ENCODE results near the gene MAST4. TPM values are rescaled to one million over a fixed set of nuclear protein-coding genes. Genes with fewer than 3 reads are reported as not detected.

The MAST4 gene
- total RNA-seq, 4 donors from 2014 or later: 16.2 to 32.8 (median 25.0) TPM

GRCh38 chr5:66929281-66929680 is 333.1 kb downstream of the MAST4 start:
- no peaks in the 10 kb centered on the region for H3K9me3 ChIP-seq
- H3K4me1 ChIP-seq: no peaks in the 10 kb centered on the region
- WGBS, 2 donors (ENCODE audit: low coverage in 1 of 2): 86% methylated on average over 1 of the region's 1 CpG; no CpG with 5 or more reads in 1 of the 2 donors
- no peak overlapping the region for H3K4me3 ChIP-seq
- no peaks in the 10 kb centered on the region for H3K27me3 ChIP-seq
- TF ChIP-seq POLR2A (IDR thresholded peaks at IDR 0.05) (no peak), EP300 (IDR thresholded peaks at IDR 0.05) (no peak), CTCF (IDR thresholded peaks at IDR 0.05) (no peak), POLR2AphosphoS5 (IDR thresholded peaks at IDR 0.05) (no peak)
- no peaks in the 10 kb centered on the region for H3K36me3 ChIP-seq
- no peak overlapping the region for H3K27ac ChIP-seq
- ATAC-seq: no peak

GRCh38 chr5:66929995-66930394 is 333.8 kb downstream of the MAST4 start:
- Histone ChIP-seq H3K9me3 (no peaks in the 10 kb centered on the region), H3K36me3 (no peaks in the 10 kb centered on the region), H3K4me3 (no peak overlapping the region), H3K27ac (no peak overlapping the region), H3K4me1 (no peaks in the 10 kb centered on the region), H3K27me3 (no peaks in the 10 kb centered on the region)
- no peak for ATAC-seq
- 73 to 95% methylated on average over 2 of the region's 2 CpGs for WGBS, 2 donors (ENCODE audit: low coverage in 1 of 2)
- TF ChIP-seq POLR2A (IDR thresholded peaks at IDR 0.05) (no peak), CTCF (IDR thresholded peaks at IDR 0.05) (no peak), POLR2AphosphoS5 (IDR thresholded peaks at IDR 0.05) (no peak), EP300 (IDR thresholded peaks at IDR 0.05) (no peak)

GRCh38 chr5:66931651-66932050 is 335.5 kb downstream of the MAST4 start:
- no peaks in the 10 kb centered on the region for H3K27me3 ChIP-seq
- ATAC-seq: no peak
- H3K4me3 ChIP-seq: no peak overlapping the region
- H3K9me3 ChIP-seq: no peaks in the 10 kb centered on the region
- no peaks in the 10 kb centered on the region for H3K4me1 ChIP-seq
- H3K27ac ChIP-seq: no peak overlapping the region
- no peaks in the 10 kb centered on the region for H3K36me3 ChIP-seq
- 75 to 78% methylated on average over 5 of the region's 5 CpGs for whole genome bisulfite sequencing, 2 donors (ENCODE audit: low coverage in 1 of 2)
- TF ChIP-seq EP300 (IDR thresholded peaks at IDR 0.05) (no peak), POLR2A (IDR thresholded peaks at IDR 0.05) (no peak), POLR2AphosphoS5 (IDR thresholded peaks at IDR 0.05) (no peak), CTCF (IDR thresholded peaks at IDR 0.05) (no peak)

- Histone ChIP-seq H3K9me3 (no peaks in the 10 kb centered on the region), H3K4me3 (no peak overlapping the region), H3K4me1 (no peaks in the 10 kb centered on the region), H3K36me3 (no peaks in the 10 kb centered on the region), H3K27ac (no peak overlapping the region), H3K27me3 (no peaks in the 10 kb centered on the region)
- TF ChIP-seq POLR2A (IDR thresholded peaks at IDR 0.05) (no peak), POLR2AphosphoS5 (IDR thresholded peaks at IDR 0.05) (no peak), EP300 (IDR thresholded peaks at IDR 0.05) (no peak), CTCF (IDR thresholded peaks at IDR 0.05) (no peak)
- 56 to 87% methylated on average over 3 of the region's 3 CpGs for WGBS, 2 donors (ENCODE audit: low coverage in 1 of 2)
- no peak for ATAC-seq
Observed at GRCh38 chr5:66932457-66932856, 336.3 kb downstream of the MAST4 start.

- Histone ChIP-seq H3K36me3 (no peaks in the 10 kb centered on the region), H3K9me3 (no peaks in the 10 kb centered on the region), H3K4me1 (no peaks in the 10 kb centered on the region), H3K27ac (no peak overlapping the region), H3K4me3 (no peak overlapping the region), H3K27me3 (no peaks in the 10 kb centered on the region)
- TF ChIP-seq EP300 (IDR thresholded peaks at IDR 0.05): no peak
- no peak for TF ChIP-seq POLR2AphosphoS5 (IDR thresholded peaks at IDR 0.05)
- TF ChIP-seq POLR2A (IDR thresholded peaks at IDR 0.05): no peak
- TF ChIP-seq CTCF (IDR thresholded peaks at IDR 0.05): no peak
- ATAC-seq: no peak
- 68 to 83% methylated on average over 1 of the region's 1 CpG for WGBS, 2 donors (ENCODE audit: low coverage in 1 of 2)
Observed at GRCh38 chr5:66933066-66933465, 336.9 kb downstream of the MAST4 start.

Data from gastroesophageal sphincter (tissue), 4 donors.